ENCODE results near the gene SULT1C3. TPM values are rescaled to one million over a fixed set of nuclear protein-coding genes. Genes with fewer than 3 reads are reported as not detected.

Gene SULT1C3
- total and polyA plus RNA-seq, 7 donors: 1.2 TPM; not detected in 6

- no peaks in the 10 kb centered on the region for H3K4me1 ChIP-seq
- no peak for TF ChIP-seq POLR2AphosphoS5 (IDR thresholded peaks at IDR 0.05)
- no peak for TF ChIP-seq EP300 (IDR thresholded peaks at IDR 0.05)
- no peak for TF ChIP-seq POLR2A (IDR thresholded peaks at IDR 0.05)
- TF ChIP-seq CTCF (IDR thresholded peaks at IDR 0.05): no peak
- no peaks in the 10 kb centered on the region for H3K36me3 ChIP-seq
- intact Hi-C loops (cut with DNase I): no loop called here
- H3K27ac ChIP-seq: no peak overlapping the region
- DNase-seq: no peak
- H3K27me3 ChIP-seq: no peaks in the 10 kb centered on the region
- no peaks in the 10 kb centered on the region for H3K9me3 ChIP-seq
- no peak overlapping the region for H3K4me3 ChIP-seq
- 64 to 75% methylated on average over 7 of the region's 7 CpGs for WGBS, 2 donors
These were observed 39.2 kb upstream of the SULT1C3 start for GRCh38 chr2:108200569-108200968.

GRCh38 chr2:108212671-108213070 is 27.1 kb upstream of the SULT1C3 start:
- Histone ChIP-seq H3K36me3 (no peaks in the 10 kb centered on the region), H3K27me3 (no peaks in the 10 kb centered on the region), H3K27ac (no peak overlapping the region), H3K4me1 (no peaks in the 10 kb centered on the region), H3K9me3 (peaks cover 0 to 6% (median 2%) of the 10 kb centered on the region in 4 donors), H3K4me3 (no peak overlapping the region)
- WGBS, 2 donors: 76 to 89% methylated on average over 3 of the region's 3 CpGs
- no peak for DNase-seq
- intact Hi-C loops (cut with DNase I): no loop called here
- TF ChIP-seq POLR2A (IDR thresholded peaks at IDR 0.05) (no peak), EP300 (IDR thresholded peaks at IDR 0.05) (no peak), CTCF (IDR thresholded peaks at IDR 0.05) (no peak), POLR2AphosphoS5 (IDR thresholded peaks at IDR 0.05) (no peak)

- no peak for DNase-seq
- no peaks in the 10 kb centered on the region for H3K9me3 ChIP-seq
- intact Hi-C loops (cut with DNase I): no loop called here
- 12 to 40% methylated on average over 3 of the region's 3 CpGs for WGBS, 2 donors
- H3K4me3 ChIP-seq: no peak overlapping the region
- no peaks in the 10 kb centered on the region for H3K27me3 ChIP-seq
- no peaks in the 10 kb centered on the region for H3K4me1 ChIP-seq
- H3K36me3 ChIP-seq: no peaks in the 10 kb centered on the region
- TF ChIP-seq EP300 (IDR thresholded peaks at IDR 0.05) (no peak), POLR2A (IDR thresholded peaks at IDR 0.05) (no peak), CTCF (IDR thresholded peaks at IDR 0.05) (no peak), POLR2AphosphoS5 (IDR thresholded peaks at IDR 0.05) (no peak)
- H3K27ac ChIP-seq: no peak overlapping the region
These were observed 24.0 kb upstream of the SULT1C3 start for GRCh38 chr2:108215794-108216211.

- Histone ChIP-seq H3K27me3 (no peaks in the 10 kb centered on the region), H3K4me3 (no peak overlapping the region), H3K9me3 (no peaks in the 10 kb centered on the region), H3K36me3 (no peaks in the 10 kb centered on the region), H3K4me1 (no peaks in the 10 kb centered on the region), H3K27ac (no peak overlapping the region)
- intact Hi-C loops (cut with DNase I): no loop called here
- no peak for DNase-seq
- 89 to 95% methylated on average over 2 of the region's 2 CpGs for WGBS, 2 donors
- TF ChIP-seq CTCF (IDR thresholded peaks at IDR 0.05) (no peak), POLR2A (IDR thresholded peaks at IDR 0.05) (no peak), EP300 (IDR thresholded peaks at IDR 0.05) (no peak), POLR2AphosphoS5 (IDR thresholded peaks at IDR 0.05) (no peak)
These were observed 22.6 kb upstream of the SULT1C3 start for GRCh38 chr2:108217211-108217610.

GRCh38 chr2:108219688-108220087 is 20.1 kb upstream of the SULT1C3 start:
- Histone ChIP-seq H3K4me1 (no peaks in the 10 kb centered on the region), H3K4me3 (no peak overlapping the region), H3K9me3 (peaks cover 0 to 13% (median 4%) of the 10 kb centered on the region in 4 donors), H3K27ac (no peak overlapping the region), H3K27me3 (no peaks in the 10 kb centered on the region), H3K36me3 (no peaks in the 10 kb centered on the region)
- TF ChIP-seq EP300 (IDR thresholded peaks at IDR 0.05) (no peak), POLR2A (IDR thresholded peaks at IDR 0.05) (no peak), POLR2AphosphoS5 (IDR thresholded peaks at IDR 0.05) (no peak), CTCF (IDR thresholded peaks at IDR 0.05) (no peak)
- intact Hi-C loops (cut with DNase I): no loop called here
- DNase-seq: no peak
- 53 to 58% methylated on average over 3 of the region's 3 CpGs for WGBS, 2 donors
